GM19025 (cell line): ENCODE measurements around the gene TRPM5.

Experiments
- ATAC-seq: cut with Tn5 transposase; IDR thresholded peaks from one replicate; pipeline ENCODE4 v1.9.1; 2021; ENCODE audit warnings: mild to moderate bottlenecking, low read depth, moderate library complexity; ENCODE audit not compliant: unreplicated experiment

TRPM5 gene

DNA sequence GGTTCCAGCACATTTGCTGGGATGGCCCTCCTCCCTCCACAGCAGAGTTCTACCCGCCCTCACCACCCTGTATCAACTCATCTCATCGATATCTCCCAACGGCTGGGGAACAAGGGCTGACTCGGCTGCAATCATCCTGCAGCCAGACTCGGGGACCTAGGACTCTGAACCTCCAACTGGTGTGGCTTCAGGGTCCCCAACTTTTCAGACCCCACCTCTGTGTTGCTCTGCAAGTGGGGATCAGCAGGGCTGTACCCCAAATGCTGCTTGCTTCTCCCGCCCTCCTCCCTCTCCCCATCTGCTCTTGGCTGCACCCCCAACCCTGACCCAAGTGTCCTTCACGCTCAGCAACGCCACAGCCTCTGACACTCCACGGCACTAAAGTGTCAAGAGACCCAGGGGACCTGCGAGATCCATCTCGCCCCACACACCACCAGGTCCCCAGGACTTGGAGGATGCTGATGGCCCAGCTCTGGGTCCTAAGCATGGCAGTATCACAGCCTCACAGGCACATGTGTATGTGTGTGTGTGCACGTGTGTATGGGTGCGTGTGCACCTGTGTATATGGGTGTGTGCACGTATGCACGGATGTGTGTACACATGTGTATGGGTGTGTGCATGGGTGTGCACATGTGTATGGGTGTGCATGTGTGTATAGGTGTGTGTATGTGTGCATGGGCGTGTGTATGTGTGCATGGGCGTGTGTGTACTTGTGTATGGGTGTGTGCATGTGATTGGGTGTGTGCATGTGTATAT, 26.9 kb upstream of the TRPM5 start:
- no peak for ATAC-seq

DNA sequence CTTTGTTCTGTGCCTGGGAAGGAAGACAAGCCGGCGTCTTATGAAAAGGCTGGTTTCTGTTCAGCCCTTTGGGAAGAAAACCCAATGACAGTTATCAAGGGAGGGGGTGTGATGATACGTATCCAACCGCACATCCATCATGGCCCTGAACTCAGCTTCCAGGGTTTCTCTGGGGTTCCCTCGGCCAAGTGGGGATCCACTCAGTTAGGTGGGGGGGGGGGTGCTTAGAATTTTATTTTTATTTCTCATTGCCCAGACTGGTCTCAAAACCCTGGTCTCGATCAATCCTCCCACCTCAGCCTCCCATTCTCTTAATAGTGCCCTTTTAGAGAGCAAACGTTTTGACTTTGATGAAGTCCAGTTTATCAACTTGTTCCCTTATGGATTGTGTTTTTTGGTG, 26.2 kb upstream of the TRPM5 start:
- ATAC-seq = no peak

DNA sequence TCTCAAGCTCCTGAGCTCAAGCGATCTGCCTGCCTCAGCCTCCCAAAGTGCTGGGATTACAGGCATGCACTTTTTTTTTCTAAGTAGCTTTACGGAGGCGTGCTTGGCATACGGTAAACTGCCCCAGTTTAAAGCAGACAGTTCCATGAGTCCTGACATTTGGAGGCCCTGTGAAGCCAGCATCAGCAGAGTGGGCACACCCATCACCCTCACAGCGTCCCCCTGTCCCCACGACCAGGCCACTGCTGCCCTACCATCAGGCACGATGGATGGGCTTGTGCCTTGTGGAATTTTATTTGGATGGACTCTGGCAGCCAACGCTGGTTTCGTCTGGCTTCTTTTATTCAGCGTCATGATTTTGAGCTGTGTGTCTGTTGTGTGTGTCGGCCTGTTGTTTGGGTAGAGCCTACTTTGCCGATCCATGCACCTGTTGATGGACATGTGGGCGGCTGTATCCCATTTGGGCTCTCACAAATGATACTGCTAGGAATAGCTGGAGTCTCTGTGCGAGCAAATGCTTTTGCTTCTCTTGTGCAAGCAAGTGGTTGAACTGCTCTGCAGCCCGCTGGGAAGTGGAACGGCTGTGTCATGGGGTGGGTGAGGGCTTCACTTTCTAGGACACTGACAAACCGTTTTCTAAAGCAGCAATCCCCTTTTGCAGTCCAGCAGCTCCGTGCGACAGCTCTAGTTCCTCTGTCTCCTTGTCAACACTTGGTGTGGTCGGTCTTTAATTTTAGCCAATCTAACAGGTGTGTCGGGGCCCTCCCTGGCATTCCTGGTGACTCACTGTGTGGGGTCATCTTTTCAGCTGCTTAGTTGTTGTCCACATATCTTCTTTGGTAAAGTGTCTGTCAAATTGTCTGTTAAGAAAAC, 24.3 kb upstream of the TRPM5 start:
- no peak for ATAC-seq

- ATAC-seq = no peak
These were observed 23.4 kb upstream of the TRPM5 start for GRCh38 chr11:2467695-2468055.

DNA sequence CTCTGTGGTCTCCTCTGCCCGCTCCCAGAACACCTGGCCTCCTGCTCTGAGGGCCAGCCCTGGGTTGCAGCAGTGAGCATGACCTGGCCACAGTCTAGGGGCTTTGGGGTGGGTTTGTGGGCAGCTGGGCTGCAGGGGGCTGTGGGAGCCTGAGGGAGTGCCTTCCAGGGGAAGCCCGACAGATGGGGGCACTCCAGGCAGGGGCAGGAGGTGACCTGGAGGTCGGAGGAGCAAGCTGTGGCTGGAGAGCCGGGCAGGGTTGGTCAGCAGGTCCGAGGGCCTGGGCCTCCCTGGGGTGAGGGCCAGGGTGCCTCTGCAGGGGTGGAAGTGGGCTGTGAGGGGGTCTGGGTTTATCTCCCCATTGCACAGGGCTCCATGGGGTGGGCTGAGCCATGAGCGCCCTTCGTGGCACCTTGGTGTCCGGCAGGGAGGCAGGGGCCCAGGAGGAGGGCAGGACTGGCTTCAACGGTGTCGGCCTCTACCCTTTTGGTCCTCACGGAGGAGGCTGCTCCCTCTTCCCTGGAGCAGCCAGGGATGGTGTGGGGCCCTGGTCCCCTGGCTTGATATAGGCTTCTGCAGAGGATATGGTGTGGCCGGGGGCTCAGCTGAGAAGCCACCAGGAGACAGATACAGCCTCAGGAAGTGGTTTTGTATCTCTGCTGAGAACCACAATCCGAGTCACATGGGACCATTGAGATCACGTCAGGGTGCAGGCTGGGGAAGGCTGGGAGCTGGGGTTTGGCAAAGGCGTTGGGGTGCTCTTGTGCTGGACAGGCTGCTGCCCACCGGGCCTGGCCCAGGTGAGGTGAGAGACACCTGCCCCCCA, 22.8 kb upstream of the TRPM5 start:
- no peak for ATAC-seq

DNA sequence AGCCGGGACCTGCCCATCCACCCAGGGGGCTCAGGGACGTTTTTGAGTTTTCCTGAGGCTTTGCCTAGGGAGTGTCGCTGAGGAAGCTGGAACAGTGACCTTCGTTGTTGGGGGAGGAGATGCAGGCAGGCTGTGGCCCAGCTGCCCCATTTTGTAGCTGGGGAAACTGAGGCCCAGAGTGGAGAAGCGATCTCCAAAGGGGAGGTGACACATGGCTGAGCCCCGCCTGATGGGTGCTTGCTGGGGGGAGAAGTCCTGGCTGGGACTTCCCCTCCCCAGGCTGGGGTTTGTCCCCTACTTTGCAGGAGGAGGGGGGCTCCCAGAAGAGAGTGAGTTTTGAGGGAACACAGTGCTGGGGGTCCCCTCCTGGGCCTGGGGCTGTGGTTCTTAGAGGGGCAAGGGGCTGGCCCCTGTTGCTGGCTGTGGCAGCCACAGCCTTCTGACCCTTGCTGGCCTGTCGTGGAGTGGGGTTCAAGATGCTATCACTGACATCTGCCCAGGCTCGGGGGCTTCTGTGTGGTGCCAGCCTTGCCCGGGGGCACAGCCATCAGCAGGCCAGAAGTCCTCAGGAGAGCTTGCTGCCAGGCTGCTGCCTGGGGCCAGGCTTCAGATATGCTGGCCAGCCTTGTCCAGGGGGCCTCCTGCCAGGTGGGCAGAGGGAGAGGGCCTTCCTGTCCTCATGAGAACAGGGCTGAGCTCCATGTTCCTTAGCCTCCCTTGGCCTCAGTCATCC, 21.9 kb upstream of the TRPM5 start:
- ATAC-seq = no peak

DNA sequence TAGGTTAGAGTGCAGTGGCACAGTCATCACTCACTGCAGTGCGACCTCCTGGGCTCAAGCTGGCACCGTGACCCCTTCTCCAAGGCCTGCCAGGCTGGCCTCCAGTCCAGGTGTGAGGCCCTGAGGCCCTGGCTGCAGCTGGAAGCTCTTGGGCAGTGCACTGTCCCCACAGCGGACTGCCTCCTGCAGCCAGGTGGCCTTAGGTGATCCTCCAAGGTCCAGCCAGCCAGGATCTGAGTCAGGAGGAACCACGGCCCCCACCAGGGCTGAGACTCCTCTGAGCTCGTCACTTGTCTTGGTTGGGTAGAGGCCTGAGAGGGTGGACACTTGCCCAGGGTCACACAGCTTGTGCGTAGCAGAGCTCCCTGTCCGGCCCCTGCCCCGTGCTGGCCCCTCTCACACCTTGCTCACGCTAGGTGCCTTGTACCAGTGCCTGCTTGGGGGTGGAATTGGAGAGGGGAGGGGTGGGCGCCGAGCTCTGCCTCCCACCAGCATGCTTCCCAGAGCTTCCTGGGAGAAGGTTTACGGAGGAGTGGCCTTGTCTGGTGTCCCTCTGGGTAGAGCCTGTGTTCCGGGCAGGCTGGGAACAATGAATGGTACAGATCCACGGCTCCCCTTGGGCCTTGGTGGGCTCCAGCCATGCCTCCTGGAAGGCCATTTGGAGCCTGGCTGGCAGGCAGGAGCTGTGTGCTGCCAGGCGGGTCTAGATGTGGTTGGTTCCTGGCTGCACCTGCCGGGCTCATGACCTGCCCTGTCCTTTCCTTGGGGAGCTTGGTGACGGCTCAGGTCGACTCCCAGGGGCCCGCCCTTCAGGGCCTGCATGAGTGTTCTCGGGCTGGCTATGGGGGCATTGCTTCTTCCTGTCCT, 21.1 kb upstream of the TRPM5 start:
- no peak for ATAC-seq

DNA sequence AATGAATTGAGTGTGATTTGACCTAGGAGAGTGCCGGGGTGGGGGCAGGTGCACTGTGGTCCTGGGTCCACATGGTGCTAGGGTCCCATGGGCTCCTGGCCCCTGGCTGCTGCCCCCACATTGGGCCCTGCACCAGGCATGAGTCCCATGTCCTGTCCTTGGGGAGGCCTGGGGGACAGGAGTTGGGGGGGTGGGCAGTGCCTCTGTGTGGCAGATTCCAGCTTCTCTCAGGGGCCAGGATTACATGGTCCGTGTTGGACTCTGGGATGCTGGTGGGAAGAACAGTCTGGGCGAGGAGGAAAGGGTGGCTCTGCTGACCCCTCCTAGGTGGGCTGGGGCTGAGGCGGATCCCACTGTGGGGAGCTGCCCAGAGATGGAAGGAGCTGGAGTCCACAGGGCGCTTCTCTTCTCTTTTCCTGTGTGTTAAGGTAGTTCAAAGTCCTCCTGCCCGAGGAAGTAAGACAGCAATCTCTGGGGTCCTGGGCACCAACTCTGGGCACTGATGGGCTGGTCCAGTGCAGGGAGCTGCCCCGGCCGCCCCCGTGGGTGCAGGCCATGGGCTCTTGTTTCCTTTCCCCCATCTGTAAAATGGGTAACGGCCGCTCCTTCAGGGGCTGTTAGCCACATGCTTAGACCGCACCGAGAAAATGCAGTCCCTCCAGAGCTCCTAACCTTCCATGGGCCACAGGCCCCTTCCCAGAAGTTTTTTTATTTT, 20.3 kb upstream of the TRPM5 start:
- ATAC-seq = no peak

DNA sequence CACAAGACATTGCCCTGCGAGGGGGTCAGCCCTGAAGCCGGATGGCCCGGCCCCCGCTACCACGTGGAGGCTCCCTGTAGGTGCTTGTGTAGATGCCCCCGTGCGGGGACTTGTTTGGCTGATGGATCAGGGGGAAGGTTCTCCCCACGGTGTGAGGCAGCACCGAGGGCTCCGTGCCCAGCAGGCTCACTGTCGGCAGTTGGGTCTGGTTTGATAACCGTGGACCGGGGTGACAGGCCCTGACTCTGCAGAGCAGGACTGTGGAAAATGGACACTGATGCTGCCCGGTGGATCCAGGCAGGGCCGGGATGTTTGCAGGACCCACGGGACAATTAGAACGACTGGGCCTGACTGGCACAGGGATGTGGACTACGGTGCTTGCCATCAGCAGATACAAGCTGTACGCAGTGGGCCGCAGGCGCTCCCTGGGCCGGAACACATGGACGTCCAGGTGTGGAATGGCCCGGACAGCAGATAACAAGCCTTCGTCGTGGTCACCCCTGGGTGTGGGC, 19.5 kb upstream of the TRPM5 start:
- ATAC-seq = no peak

DNA sequence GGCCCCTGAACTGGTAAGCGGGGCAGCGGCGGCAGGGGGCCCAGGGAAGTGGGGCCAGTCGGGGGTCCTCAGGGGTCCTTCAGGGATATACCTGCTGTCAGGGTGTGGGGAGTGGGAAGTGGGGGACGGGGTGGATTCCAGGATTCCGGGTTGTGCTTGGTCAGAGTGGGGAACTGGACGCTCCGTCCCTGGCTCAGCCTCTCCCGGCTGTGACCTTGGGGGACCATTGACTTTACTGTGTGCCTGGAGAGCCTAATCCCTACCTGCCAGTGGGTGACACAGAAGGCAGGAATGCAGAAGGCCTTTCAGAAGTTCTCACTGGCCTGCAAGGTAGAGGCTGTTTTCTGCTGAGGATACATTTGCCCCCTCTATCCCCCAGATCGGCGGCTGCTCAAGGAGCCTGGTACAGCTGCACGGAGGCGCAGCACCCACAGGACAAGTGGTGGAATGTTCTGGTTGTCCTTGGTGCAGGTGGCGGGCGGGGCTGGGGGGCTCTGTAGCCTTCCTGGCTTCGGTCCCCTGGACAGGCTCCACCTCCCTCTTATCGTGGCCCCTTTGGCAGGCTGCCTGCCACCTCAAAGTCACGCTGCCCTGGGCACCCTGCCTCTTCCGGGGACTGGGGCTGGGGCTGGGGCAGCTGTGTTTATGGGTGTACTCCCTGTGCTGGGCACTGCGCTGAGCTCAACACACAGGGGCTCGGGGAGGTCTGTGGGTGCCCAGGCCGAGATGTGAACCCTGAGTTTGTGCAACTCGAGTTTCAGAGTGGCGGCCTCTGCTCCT, 18.9 kb upstream of the TRPM5 start:
- no peak for ATAC-seq

DNA sequence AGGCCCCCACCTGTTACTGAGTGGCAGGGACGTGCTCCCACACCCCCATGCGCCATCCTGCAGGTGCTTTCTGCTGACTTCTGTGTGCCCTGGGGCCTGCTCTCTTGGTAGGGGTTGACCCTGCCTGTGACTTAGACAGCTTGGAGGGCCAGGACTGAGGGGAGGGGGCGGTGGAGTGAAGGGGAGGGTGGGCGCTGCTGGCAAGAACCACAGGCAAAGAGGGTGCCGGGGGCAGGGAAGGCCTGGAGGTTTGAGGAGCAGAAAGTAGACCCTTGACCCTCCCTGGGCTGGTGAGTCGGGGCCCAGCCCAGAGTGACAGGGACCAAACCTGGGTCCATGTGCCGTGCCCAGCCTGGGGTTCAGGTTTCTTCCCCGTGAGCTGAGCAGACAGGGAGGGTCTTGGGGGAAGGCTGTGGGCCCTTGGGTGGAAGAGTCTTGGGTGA, 18.2 kb upstream of the TRPM5 start:
- no peak for ATAC-seq

GRCh38 chr11:2461956-2462542, 17.7 kb upstream of the TRPM5 start:
- ATAC-seq = no peak

DNA sequence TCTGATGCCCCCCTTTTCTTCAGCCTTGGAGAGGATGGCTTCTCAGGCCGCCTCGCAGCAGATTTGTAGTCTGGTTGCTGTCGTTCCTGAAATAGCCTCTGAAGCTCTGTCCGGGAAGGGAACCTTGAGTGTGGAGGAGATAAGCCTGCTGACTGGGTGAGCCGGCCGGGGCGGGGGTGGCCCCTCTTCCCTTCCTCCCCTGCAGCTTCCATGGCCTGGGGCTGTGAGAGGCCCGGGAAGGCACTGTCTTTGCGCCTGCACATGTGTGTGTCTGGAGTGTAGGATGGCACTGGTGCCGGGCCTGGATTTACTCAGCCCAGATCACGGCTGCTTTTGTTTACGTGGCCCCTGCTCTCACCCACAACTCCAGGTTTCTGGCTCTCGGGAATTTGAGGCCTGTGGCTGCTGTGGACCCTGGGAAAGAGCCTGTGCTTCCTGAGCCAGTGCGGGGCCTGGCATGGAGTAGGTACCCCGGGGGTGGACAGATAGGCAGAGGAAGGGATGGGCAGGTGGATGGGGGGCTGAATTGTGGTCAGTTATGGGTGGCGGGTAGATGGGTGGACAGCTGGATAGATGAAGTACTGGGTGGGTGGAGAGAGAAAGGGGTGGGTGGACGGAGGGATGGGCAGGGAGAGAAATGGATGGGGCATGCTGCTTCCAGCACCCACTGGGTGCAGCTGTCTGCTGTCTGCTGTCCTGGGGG, 17.1 kb upstream of the TRPM5 start:
- ATAC-seq = no peak

GRCh38 chr11:2460540-2461252, 16.4 kb upstream of the TRPM5 start:
- no peak for ATAC-seq

GRCh38 chr11:2459796-2460531, 15.7 kb upstream of the TRPM5 start:
- no peak for ATAC-seq
